ENCODE measurements around the gene MGRN1. TPM values are rescaled to one million over a fixed set of nuclear protein-coding genes. Genes with fewer than 3 reads are reported as not detected.

MGRN1 gene
- total and polyA plus RNA-seq, 4 donors = 29.5 to 112 (median 47.0) TPM

DNA sequence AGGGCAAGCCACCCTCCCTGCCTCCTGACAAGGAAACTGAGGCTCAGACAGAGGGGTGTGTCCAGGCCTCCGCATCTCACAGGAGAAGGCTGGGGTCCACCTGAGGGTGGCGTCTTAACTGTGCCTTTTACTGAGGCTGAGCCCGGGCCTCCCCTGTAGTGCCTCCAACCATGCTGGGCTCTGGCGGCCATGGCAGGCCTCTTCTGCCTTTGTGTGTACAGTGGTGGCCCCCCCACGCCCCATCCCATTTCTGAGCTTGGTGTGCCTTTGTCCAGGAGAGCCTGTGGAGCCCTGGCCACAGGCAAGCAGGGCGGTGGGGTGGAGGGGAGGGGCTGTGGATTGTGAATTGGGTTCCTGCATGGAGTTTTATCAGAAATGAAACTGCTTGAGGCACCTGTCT is 31.2 kb downstream of the MGRN1 start:
- no peaks in the 10 kb centered on the region for H3K9me3 ChIP-seq (ENCODE audit: control insufficient read depth in 4 of 4, insufficient read depth in 3 of 4, low read length in 3 of 4)
- peaks cover 6 to 62% (median 22%) of the 10 kb centered on the region in 4 donors for H3K36me3 ChIP-seq (ENCODE audit: control insufficient read depth in 4 of 4, insufficient read depth in 4 of 4, low read length in 4 of 4)
- H3K4me1 ChIP-seq (ENCODE audit: control insufficient read depth in 5 of 5, insufficient read depth in 5 of 5, low read length in 5 of 5) = peaks cover 0 to 23% (median 11%) of the 10 kb centered on the region in 5 donors
- no peaks in the 10 kb centered on the region for H3K27me3 ChIP-seq (ENCODE audit: control insufficient read depth in 3 of 3, insufficient read depth in 3 of 3, low read length in 2 of 3)
- H3K4me3 ChIP-seq = no peak overlapping the region
- WGBS, 2 donors = 94 to 97% methylated on average over 6 of the region's 6 CpGs
- peak overlapping the region in 1 of 2 donors; percentile 90 for H3K27ac ChIP-seq (ENCODE audit: low read depth in 1 of 2, low read length in 1 of 2)
- TF ChIP-seq, protein P1, sequence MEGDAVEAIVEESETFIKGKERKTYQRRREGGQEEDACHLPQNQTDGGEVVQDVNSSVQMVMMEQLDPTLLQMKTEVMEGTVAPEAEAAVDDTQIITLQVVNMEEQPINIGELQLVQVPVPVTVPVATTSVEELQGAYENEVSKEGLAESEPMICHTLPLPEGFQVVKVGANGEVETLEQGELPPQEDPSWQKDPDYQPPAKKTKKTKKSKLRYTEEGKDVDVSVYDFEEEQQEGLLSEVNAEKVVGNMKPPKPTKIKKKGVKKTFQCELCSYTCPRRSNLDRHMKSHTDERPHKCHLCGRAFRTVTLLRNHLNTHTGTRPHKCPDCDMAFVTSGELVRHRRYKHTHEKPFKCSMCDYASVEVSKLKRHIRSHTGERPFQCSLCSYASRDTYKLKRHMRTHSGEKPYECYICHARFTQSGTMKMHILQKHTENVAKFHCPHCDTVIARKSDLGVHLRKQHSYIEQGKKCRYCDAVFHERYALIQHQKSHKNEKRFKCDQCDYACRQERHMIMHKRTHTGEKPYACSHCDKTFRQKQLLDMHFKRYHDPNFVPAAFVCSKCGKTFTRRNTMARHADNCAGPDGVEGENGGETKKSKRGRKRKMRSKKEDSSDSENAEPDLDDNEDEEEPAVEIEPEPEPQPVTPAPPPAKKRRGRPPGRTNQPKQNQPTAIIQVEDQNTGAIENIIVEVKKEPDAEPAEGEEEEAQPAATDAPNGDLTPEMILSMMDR (IDR thresholded peaks at IDR 0.05; ENCODE audit: control extremely low read depth, extremely low read depth) = no peak
- DNase-seq (no peak), ATAC-seq (ENCODE audit: insufficient read depth, low FRiP score) (no peak)
- H3K9ac ChIP-seq (ENCODE audit: insufficient read depth in 1 of 2, low read length in 2 of 2) = no peak overlapping the region

DNA sequence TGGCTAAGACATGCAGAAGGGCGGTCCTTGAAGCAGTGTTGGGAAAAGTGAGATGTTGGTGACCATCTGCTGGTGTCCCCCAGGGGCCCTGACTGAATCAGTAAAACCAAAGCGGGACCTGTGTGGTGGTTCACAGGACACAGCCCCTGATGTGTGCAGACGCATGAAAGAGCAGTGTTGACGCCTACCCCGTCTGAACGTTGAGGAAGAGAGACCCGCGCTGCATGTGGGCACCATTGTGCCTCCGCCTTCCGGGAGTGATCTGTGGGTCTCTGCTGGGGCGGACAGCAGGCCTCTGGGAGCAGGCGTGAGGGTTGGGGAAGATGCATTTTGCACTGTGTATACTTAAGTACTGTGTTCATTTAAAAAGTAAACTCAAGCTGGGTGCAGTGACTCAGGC is 31.6 kb downstream of the MGRN1 start:
- Histone ChIP-seq H3K9me3 (ENCODE audit: control insufficient read depth in 4 of 4, insufficient read depth in 3 of 4, low read length in 3 of 4) (no peaks in the 10 kb centered on the region), H3K27me3 (ENCODE audit: control insufficient read depth in 3 of 3, insufficient read depth in 3 of 3, low read length in 2 of 3) (no peaks in the 10 kb centered on the region), H3K4me1 (ENCODE audit: control insufficient read depth in 5 of 5, insufficient read depth in 5 of 5, low read length in 5 of 5) (peaks cover 0 to 23% (median 13%) of the 10 kb centered on the region in 5 donors), H3K4me3 (no peak overlapping the region), H3K36me3 (ENCODE audit: control insufficient read depth in 4 of 4, insufficient read depth in 4 of 4, low read length in 4 of 4) (peaks cover 6 to 62% (median 19%) of the 10 kb centered on the region in 4 donors), H3K27ac (ENCODE audit: low read depth in 1 of 2, low read length in 1 of 2) (peak overlapping the region in 1 of 2 donors; percentile 90), H3K9ac (ENCODE audit: insufficient read depth in 1 of 2, low read length in 2 of 2) (peak overlapping the region in 1 of 2 donors; percentile 5)
- TF ChIP-seq, protein P1 (IDR thresholded peaks at IDR 0.05; ENCODE audit: control extremely low read depth, extremely low read depth) = no peak
- ATAC-seq (ENCODE audit: insufficient read depth, low FRiP score) = no peak
- 92 to 95% methylated on average over 12 of the region's 12 CpGs for WGBS, 2 donors
- no peak for DNase-seq

DNA sequence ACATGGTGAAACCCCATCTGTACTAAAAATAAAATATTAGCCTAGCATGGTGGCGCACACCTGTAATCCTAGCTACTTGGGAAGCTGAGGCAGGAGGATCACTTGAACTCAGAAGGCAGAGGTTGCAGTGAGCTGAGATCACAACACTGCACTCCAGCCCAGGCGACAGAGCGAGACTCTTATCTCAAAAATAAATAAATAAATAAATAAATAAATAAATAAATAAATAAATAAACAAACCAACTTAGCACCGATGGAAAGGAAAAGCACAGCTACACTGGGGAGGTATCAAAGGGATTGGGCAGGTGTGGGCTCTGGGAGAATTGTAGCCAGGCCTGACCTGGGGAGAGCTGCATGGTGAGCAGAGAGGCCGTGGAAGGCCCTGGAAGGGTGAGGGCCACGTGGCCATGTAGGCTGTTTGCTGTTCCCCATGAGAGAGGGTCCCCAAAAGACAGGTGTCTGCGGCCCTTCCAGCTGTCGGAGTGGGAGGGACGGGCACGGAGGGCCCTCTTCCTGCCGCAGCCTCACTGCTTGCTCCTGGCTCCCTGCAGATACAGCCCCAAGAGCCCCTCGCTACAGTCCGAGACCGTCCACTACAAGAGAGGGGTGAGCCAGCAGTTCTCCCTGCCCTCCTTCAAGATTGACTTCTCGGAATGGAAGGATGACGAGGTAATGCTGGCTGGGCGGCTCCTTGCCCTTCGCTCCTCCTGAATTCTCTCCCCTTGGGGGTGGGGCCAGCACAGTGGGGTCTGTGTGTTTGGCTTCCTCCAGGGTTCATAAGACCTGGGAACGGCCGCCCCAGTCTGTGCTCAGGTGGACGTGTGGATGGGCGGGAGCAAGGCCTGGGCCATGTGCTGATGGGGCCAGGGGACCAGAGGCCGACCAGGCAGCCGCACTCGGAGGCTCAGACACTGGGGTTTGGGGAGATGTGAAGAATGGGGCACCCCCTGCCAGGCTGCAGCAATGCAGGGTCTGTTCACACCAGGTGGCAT is 32.4 kb downstream of the MGRN1 start:
- Histone ChIP-seq H3K27ac (ENCODE audit: low read depth in 1 of 2, low read length in 1 of 2) (peak overlapping the region in 1 of 2 donors; percentile 42), H3K4me3 (no peak overlapping the region), H3K4me1 (ENCODE audit: control insufficient read depth in 5 of 5, insufficient read depth in 5 of 5, low read length in 5 of 5) (peaks cover 0 to 19% (median 16%) of the 10 kb centered on the region in 5 donors), H3K36me3 (ENCODE audit: control insufficient read depth in 4 of 4, insufficient read depth in 4 of 4, low read length in 4 of 4) (peaks cover under 1 to 57% (median 19%) of the 10 kb centered on the region in 4 donors), H3K27me3 (ENCODE audit: control insufficient read depth in 3 of 3, insufficient read depth in 3 of 3, low read length in 2 of 3) (no peaks in the 10 kb centered on the region), H3K9me3 (ENCODE audit: control insufficient read depth in 4 of 4, insufficient read depth in 3 of 4, low read length in 3 of 4) (no peaks in the 10 kb centered on the region), H3K9ac (ENCODE audit: insufficient read depth in 1 of 2, low read length in 2 of 2) (no peak overlapping the region)
- TF ChIP-seq, protein P1 (IDR thresholded peaks at IDR 0.05; ENCODE audit: control extremely low read depth, extremely low read depth) = no peak
- DNase-seq (no peak), ATAC-seq (ENCODE audit: insufficient read depth, low FRiP score) (no peak)
- 93 to 96% methylated on average over 25 of the region's 25 CpGs for WGBS, 2 donors
